Epithelial cell of proximal tubule (primary cell): ENCODE data around the gene FITM2. TPM values are rescaled to one million over a fixed set of nuclear protein-coding genes. Genes with fewer than 3 reads are reported as not detected.
"Not testable (repeated sequence)": the region's sequence is repeated elsewhere in the genome, so short reads cannot be mapped to it uniquely, and the experiment has no call there.

Experiments
- DNase-seq: peaks from one replicate; pipeline ENCODE4 v3.0.0-alpha.2; 2011; ENCODE audit warnings: low read depth
- H3K4me3 ChIP-seq: 2 replicates; pipeline ENCODE4 v1.5.1; 2011; ENCODE audit warnings: low read depth, mild to moderate bottlenecking, low read length
- CTCF ChIP-seq: conservative IDR thresholded peaks from 2 replicates; pipeline ENCODE4 v1.5.1; 2012; ENCODE audit warnings: low read depth, mild to moderate bottlenecking, low read length
- total RNA-seq: library from RNA; depleted of rRNA; stranded (reverse); fragments of >200 nt; gene quantifications from 2 replicates; pipeline ENCODE4 v1.2.3, GENCODE V29; 2015

The FITM2 gene
- total RNA-seq, 1 donor from 2014 or later = 1.4 TPM

- no peak within 1 kb of the TSS for H3K4me3 ChIP-seq
- no peak for TF ChIP-seq CTCF
- no peak for DNase-seq
These were observed 44.7 kb upstream of the FITM2 start, which contains the start of gene HNF4A for GRCh38 chr20:44355498-44356352. Gene HNF4A (plus strand): TSS chr20:44355699. CDS start chr20:44355805, 106 bp downstream.

GRCh38 chr20:44354979-44355497 lies 44.0 kb upstream of the FITM2 start:
- no peak overlapping the region for H3K4me3 ChIP-seq
- DNase-seq = no peak
- no peak for TF ChIP-seq CTCF

- DNase-seq = no peak
- H3K4me3 ChIP-seq = no peak overlapping the region
- no peak for TF ChIP-seq CTCF
These were observed 39.6 kb upstream of the FITM2 start for GRCh38 chr20:44350567-44350966.

- H3K4me3 ChIP-seq = no peak overlapping the region
- TF ChIP-seq CTCF = no peak
- no peak for DNase-seq
These were observed 38.3 kb upstream of the FITM2 start for GRCh38 chr20:44349349-44349748.

- H3K4me3 ChIP-seq = no peak overlapping the region
- no peak for DNase-seq
- no peak for TF ChIP-seq CTCF
These were observed 37.2 kb upstream of the FITM2 start for GRCh38 chr20:44348168-44348659.

GRCh38 chr20:44345941-44346340 lies 34.9 kb upstream of the FITM2 start:
- not testable (repeated sequence) for DNase-seq, H3K4me3 ChIP-seq

- no peak overlapping the region for H3K4me3 ChIP-seq
- DNase-seq = no peak
- no peak for TF ChIP-seq CTCF
These were observed 34.1 kb upstream of the FITM2 start for GRCh38 chr20:44345147-44345546.
